Hepatocyte (in vitro differentiated cells): ENCODE data around the gene TFR2. TPM values are rescaled to one million over a fixed set of nuclear protein-coding genes. Genes with fewer than 3 reads are reported as not detected.

Source experiments
- DNase-seq: peaks from one replicate; pipeline ENCODE4 v3.0.0-alpha.2; 2016; ENCODE audit warnings: low spot score
- H2AFZ ChIP-seq: fragments of 200-600 bp; sonication (generic); 2 replicates; pipeline ENCODE4 v1.6.0; 2016; ENCODE audit warnings: antibody characterized with exemption, mild to moderate bottlenecking
- H3K27ac ChIP-seq: fragments of 200-600 bp; sonication (generic); 2 replicates; pipeline ENCODE4 v1.5.1; 2016; ENCODE audit warnings: mild to moderate bottlenecking
- H3K27me3 ChIP-seq: fragments of 200-600 bp; sonication (generic); 2 replicates; pipeline ENCODE4 v1.6.1; 2016
- H3K36me3 ChIP-seq: fragments of 200-600 bp; sonication (generic); replicated peaks from 2 replicates; pipeline ENCODE4 v1.5.1; 2016; ENCODE audit warnings: low read depth; ENCODE audit not compliant: insufficient read depth
- H3K4me1 ChIP-seq: fragments of 200-600 bp; sonication (generic); 2 replicates; pipeline ENCODE4 v1.5.1; 2016; ENCODE audit warnings: mild to moderate bottlenecking, moderate library complexity; ENCODE audit not compliant: insufficient read depth
- H3K4me2 ChIP-seq: fragments of 200-600 bp; sonication (generic); 2 replicates; pipeline ENCODE4 v1.6.0; 2016
- H3K4me3 ChIP-seq: fragments of 200-600 bp; sonication (generic); 2 replicates; pipeline ENCODE4 v1.5.1; 2016; ENCODE audit warnings: mild to moderate bottlenecking
- H3K79me2 ChIP-seq: fragments of 200-600 bp; sonication (generic); 2 replicates; pipeline ENCODE4 v1.6.0; 2017; ENCODE audit warnings: mild to moderate bottlenecking
- H3K9me2 ChIP-seq: fragments of 200-600 bp; sonication (generic); replicated peaks from 2 replicates; pipeline ENCODE4 v1.6.0; 2017; ENCODE audit warnings: mild to moderate bottlenecking; ENCODE audit not compliant: insufficient read depth
- H3K9me3 ChIP-seq: fragments of 200-600 bp; sonication (generic); 2 replicates; pipeline ENCODE4 v1.5.1; 2016; ENCODE audit warnings: low read depth, mild to moderate bottlenecking
- H4K20me1 ChIP-seq: fragments of 200-600 bp; sonication (generic); 2 replicates; pipeline ENCODE4 v1.6.0; 2016; ENCODE audit warnings: mild to moderate bottlenecking; ENCODE audit not compliant: insufficient read depth, poor library complexity, severe bottlenecking
- EZH2 ChIP-seq: fragments of 200-600 bp; sonication (generic); IDR thresholded peaks from 2 replicates; pipeline ENCODE4 v1.6.1; 2016; ENCODE audit warnings: antibody characterized with exemption, mild to moderate bottlenecking, borderline replicate concordance
- EZH2phosphoT487 ChIP-seq: fragments of 200-600 bp; sonication (generic); IDR thresholded peaks from one replicate; pipeline ENCODE4 v1.6.1; 2018; ENCODE audit warnings: antibody characterized with exemption, mild to moderate bottlenecking, low read depth, moderate library complexity; ENCODE audit not compliant: unreplicated experiment, severe bottlenecking
- WGBS: methylation state at CpG from one replicate; pipeline ENCODE4 v1.1.6; 2016; ENCODE audit warnings: low lambda C conversion rate; ENCODE audit errors: missing lambda C conversion rate; 5-methylcytosine and 5-hydroxymethylcytosine counted together
- polyA plus RNA-seq: library from polyadenylated mRNA; unstranded; fragments of >200 nt; fragmentation: Nextera tagmentation; extraction: Ambion mirVana; gene quantifications from 2 replicates; pipeline ENCODE4 v1.2.1, GENCODE V29; 2016
- total RNA-seq: library from RNA; depleted of rRNA; stranded (reverse); fragments of >200 nt; gene quantifications from 2 replicates; pipeline ENCODE4 v1.2.3, GENCODE V29; 2014
- TF ChIP-seq, protein P1 (sequence below): fragments of 200-600 bp; sonication (generic); IDR thresholded peaks from 2 replicates; pipeline ENCODE4 v1.5.1; 2016; ENCODE audit warnings: antibody characterized with exemption, mild to moderate bottlenecking; ENCODE audit not compliant: poor library complexity

The TFR2 gene
- total and polyA plus RNA-seq, 2 experiments from 2014 or later, result 13.5 to 16.8 TPM

DNA sequence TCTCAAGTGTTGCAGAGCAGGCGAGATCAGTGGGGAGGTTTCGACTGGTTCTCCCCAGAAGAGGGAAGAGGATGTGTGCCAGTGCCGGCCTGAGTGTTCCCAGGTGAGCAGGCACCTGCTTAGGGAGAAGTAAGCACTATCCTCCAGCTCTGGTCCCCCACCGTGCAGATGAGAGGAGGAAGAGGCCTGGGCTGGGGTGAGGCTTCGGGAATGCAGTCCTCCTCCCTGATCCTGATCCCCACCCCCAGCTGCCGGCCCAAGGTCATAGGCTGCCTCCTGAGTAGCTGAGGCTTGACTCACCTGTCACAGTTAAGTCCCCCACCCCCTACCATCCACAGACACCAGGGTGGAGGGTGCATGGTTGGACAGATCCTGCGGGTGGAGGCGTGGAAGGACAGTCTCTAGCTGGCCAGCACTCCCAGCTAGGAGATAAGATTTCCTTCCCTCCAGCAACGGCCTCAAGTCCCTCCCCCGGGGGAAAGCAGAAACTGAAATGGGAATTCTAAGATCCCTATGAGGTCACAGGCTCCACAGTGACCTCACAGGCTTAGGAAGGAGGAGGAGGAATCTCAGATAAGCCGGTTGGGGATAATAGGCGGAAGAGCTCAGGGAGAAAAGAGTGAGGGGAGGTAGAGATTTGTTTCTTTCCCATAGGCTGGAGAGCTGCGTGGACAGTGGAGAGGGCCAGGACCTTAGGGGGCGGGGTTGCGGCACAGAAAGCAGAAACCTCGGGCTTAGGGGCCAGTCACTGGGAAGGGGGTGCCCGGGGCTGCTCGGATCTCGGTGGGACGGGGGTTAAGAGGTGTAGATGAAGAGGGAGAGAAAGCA is 56.5 kb downstream of the TFR2 start:
- peak overlapping the region; percentile 36 for H3K4me3 ChIP-seq
- peaks cover 35% of the 10 kb centered on the region for H3K79me2 ChIP-seq
- peak overlapping the region; percentile 89 for H3K4me2 ChIP-seq
- TF ChIP-seq, protein P1, sequence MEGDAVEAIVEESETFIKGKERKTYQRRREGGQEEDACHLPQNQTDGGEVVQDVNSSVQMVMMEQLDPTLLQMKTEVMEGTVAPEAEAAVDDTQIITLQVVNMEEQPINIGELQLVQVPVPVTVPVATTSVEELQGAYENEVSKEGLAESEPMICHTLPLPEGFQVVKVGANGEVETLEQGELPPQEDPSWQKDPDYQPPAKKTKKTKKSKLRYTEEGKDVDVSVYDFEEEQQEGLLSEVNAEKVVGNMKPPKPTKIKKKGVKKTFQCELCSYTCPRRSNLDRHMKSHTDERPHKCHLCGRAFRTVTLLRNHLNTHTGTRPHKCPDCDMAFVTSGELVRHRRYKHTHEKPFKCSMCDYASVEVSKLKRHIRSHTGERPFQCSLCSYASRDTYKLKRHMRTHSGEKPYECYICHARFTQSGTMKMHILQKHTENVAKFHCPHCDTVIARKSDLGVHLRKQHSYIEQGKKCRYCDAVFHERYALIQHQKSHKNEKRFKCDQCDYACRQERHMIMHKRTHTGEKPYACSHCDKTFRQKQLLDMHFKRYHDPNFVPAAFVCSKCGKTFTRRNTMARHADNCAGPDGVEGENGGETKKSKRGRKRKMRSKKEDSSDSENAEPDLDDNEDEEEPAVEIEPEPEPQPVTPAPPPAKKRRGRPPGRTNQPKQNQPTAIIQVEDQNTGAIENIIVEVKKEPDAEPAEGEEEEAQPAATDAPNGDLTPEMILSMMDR, result no peak
- TF ChIP-seq EZH2phosphoT487 (no peak), EZH2 (no peak)
- peaks cover 17% of the 10 kb centered on the region for H4K20me1 ChIP-seq
- 2% methylated on average over 14 of the region's 20 CpGs for WGBS
- no peaks in the 10 kb centered on the region for H3K9me3 ChIP-seq
- DNase-seq, result peak; percentile 89
- no peaks in the 10 kb centered on the region for H3K9me2 ChIP-seq
- peak overlapping the region; percentile 92 for H3K27ac ChIP-seq
- H2AFZ ChIP-seq, result no peak overlapping the region
- H3K4me1 ChIP-seq, result peaks cover 26% of the 10 kb centered on the region
- H3K27me3 ChIP-seq, result no peaks in the 10 kb centered on the region
- no peaks in the 10 kb centered on the region for H3K36me3 ChIP-seq

DNA sequence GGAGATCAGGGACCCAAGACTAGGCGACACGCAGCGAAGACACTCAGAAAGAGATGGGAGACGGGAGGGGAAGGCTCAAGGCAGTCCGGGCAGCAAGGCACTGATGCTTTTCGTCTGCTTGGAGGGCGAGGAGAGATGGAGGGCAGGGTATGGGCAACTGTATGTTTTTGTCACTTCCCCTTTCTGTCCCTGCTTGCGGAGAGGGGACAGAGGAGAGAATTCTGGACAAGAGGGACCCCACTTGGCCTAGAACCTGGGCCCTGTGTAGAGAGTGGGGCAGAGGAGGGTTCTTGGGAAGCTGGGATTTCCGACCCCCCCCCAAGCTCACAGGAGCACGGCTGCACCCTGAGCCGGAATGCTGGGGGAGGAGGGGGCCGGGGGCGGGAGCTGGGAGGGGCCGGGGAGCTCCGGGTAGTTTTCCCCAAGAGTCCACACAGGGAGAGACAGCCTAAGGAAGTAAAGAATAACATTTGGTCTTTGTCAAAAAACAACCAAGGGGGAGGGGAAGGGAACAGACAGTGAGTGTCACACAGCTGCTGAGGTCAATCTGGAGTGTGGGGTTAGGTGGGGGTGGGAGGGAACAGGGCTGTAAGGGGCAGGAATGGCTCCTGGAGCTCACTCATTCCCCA is 57.2 kb downstream of the TFR2 start:
- H3K36me3 ChIP-seq, result no peaks in the 10 kb centered on the region
- no peak overlapping the region for H2AFZ ChIP-seq
- no peaks in the 10 kb centered on the region for H3K9me2 ChIP-seq
- peak; percentile 72 for DNase-seq
- H3K4me1 ChIP-seq, result peaks cover 24% of the 10 kb centered on the region
- 62% methylated on average over 11 of the region's 15 CpGs for WGBS
- peaks cover 17% of the 10 kb centered on the region for H4K20me1 ChIP-seq
- H3K9me3 ChIP-seq, result no peaks in the 10 kb centered on the region
- TF ChIP-seq, protein P1, result no peak
- TF ChIP-seq EZH2, result no peak
- no peak for TF ChIP-seq EZH2phosphoT487
- H3K4me2 ChIP-seq, result peak overlapping the region; percentile 89
- no peaks in the 10 kb centered on the region for H3K27me3 ChIP-seq
- H3K4me3 ChIP-seq, result peak overlapping the region; percentile 36
- H3K27ac ChIP-seq, result peak overlapping the region; percentile 92
- peaks cover 35% of the 10 kb centered on the region for H3K79me2 ChIP-seq

DNA sequence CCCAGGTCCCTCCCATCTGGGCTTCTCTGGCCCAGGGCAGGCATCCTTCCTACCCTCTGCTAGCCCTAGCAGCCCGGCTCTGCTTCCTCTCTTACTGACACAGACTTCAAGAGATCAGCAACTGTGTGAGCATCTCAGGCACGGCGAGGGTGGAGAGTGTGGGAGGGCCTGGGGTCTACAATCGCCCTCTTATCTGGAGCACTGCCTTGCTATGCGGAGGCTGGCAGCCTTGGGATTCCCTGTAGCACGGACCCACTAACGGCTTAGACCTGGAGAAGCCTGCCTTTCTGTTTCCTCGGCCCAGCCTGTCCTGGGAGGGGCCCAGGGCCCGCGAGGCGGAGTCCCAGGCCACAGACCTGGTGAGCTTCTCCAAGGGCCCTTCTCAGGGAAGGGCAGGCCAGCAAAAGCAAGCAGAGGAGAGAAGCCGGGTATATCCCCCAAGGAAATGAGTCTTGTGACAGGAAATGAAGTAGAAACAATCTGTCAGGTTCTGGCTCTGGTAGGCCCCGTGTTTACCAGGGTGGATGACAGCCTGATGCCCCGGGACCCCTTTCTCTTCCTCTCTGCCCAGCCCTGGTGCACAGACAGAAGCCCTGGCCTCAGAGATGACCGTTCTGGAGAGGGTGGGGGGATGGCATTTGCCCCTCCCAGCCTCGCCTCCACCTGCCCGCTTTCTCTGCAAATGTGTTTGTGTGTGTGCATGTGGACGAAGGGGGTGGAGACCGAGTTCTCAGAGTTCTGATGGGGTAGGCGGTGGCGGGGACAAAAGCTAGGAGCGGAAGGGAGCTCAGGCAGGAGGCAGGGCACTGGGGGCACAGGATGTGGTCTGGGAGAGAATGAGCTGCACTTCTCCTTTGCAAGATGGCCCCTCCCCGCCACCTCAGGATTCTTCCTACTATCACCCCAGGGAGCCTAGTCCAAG is 58.0 kb downstream of the TFR2 start:
- 50% methylated on average over 23 of the region's 23 CpGs for WGBS
- Histone ChIP-seq H3K4me1 (peaks cover 24% of the 10 kb centered on the region), H2AFZ (no peak overlapping the region), H4K20me1 (peaks cover 17% of the 10 kb centered on the region), H3K9me2 (no peaks in the 10 kb centered on the region), H3K27me3 (no peaks in the 10 kb centered on the region), H3K36me3 (no peaks in the 10 kb centered on the region), H3K4me3 (peak overlapping the region; percentile 19), H3K79me2 (peaks cover 35% of the 10 kb centered on the region), H3K27ac (peak overlapping the region; percentile 92), H3K4me2 (peak overlapping the region; percentile 89), H3K9me3 (no peaks in the 10 kb centered on the region)
- TF ChIP-seq EZH2 (no peak), EZH2phosphoT487 (no peak)
- TF ChIP-seq, protein P1, result no peak
- DNase-seq, result peak; percentile 77
